NT2/D1 (cell line): ENCODE measurements around the gene MRPL11.

Source experiments
- SUZ12 ChIP-seq: IDR thresholded peaks from 2 replicates; pipeline ENCODE4 v1.6.1; 2011; ENCODE audit not compliant: insufficient read length, insufficient read depth; ENCODE audit errors: extremely low read depth
- YY1 ChIP-seq: IDR thresholded peaks from 2 replicates; pipeline ENCODE4 v1.6.1; 2011; ENCODE audit not compliant: insufficient read length, insufficient read depth
- ZNF274 ChIP-seq: IDR thresholded peaks from 2 replicates; pipeline ENCODE4 v1.6.1; 2011; ENCODE audit warnings: mild to moderate bottlenecking, low read depth, low read length

DNA sequence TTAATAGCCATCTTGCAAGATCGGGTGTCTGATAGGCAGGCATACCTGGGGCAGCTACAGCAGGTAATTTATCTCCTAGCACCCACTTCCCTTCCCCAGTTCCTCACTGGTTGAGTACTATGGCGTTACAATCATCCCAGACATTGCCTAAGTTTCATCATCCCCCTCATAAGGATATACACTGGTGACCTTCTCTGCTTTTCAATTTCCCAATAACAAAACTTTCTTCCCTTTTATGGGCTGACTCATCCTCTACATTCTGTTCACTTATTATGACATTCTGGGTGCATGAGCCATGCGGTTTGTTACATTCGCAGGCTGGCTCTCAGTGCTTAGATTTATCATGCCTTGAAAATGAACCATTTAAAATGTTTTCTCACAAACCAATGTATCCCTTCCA lies 5.0 kb upstream of the MRPL11 start:
- TF ChIP-seq SUZ12, result no peak
- no peak for TF ChIP-seq YY1
- TF ChIP-seq ZNF274, result no peak
